Fibroblast of lung (primary cell): ENCODE data around the gene CNGA2.

Experiments used
- CTCF ChIP-seq, 2 donors: IDR thresholded peaks in 1 of 2; conservative IDR thresholded peaks in 1 of 2; 1 replicate in 1 of 2; 2 replicates in 1 of 2; pipeline ENCODE4 v1.5.1; 2011 to 2012; ENCODE audit warnings: low read length in 2 of 2, control low read depth in 1 of 2, inconsistent platforms in 1 of 2, low read depth in 1 of 2, mild to moderate bottlenecking in 1 of 2
- EZH2 ChIP-seq: IDR thresholded peaks from 2 replicates; pipeline ENCODE4 v1.5.1; 2012; ENCODE audit warnings: low read length, control low read depth, mild to moderate bottlenecking; ENCODE audit errors: missing control alignments

- no peak for TF ChIP-seq CTCF (conservative IDR thresholded peaks at IDR 0.05 in 1 of 2, IDR thresholded peaks at IDR 0.05 in 1 of 2; ENCODE audit: low read depth in 1 of 2, low read length in 2 of 2)
- no peak for TF ChIP-seq EZH2
These were observed 37.0 kb upstream of the CNGA2 start for GRCh38 chrX:151697522-151697921.
